ENCODE data around the gene FNDC1. TPM values are rescaled to one million over a fixed set of nuclear protein-coding genes. Genes with fewer than 3 reads are reported as not detected.

FNDC1 gene
- total RNA-seq, 4 donors from 2014 or later: 0.27 to 9.9 (median 1.5) TPM

GRCh38 chr6:159163901-159164370 lies 5.3 kb upstream of the FNDC1 start:
- TF ChIP-seq EP300 (IDR thresholded peaks at IDR 0.05): no peak
- no peak for TF ChIP-seq CTCF (IDR thresholded peaks at IDR 0.05)
- TF ChIP-seq POLR2A (IDR thresholded peaks at IDR 0.05): no peak
- TF ChIP-seq POLR2AphosphoS5 (IDR thresholded peaks at IDR 0.05): no peak
- 43 to 73% methylated on average over 2 to 5 of the region's 5 CpGs for WGBS, 2 donors (ENCODE audit: low coverage in 1 of 2)
- Histone ChIP-seq H3K27ac (no peak overlapping the region), H3K4me1 (peaks cover 0 to 7% (median 3%) of the 10 kb centered on the region in 3 donors), H3K36me3 (no peaks in the 10 kb centered on the region), H3K4me3 (no peak overlapping the region), H3K9me3 (peaks cover 0 to 6% (median 0%) of the 10 kb centered on the region in 3 donors), H3K27me3 (peaks cover 28% of the 10 kb centered on the region)
- no peak for ATAC-seq

GRCh38 chr6:159168536-159169192 lies 536 bp upstream of the FNDC1 start:
- no peaks in the 10 kb centered on the region for H3K9me3 ChIP-seq
- peaks cover 70% of the 10 kb centered on the region for H3K27me3 ChIP-seq
- H3K4me1 ChIP-seq: peaks cover 0 to 33% (median 12%) of the 10 kb centered on the region in 3 donors
- H3K4me3 ChIP-seq: peak overlapping the region in 1 of 2 donors; percentile 49
- 0 to 5% methylated on average over 1 to 16 of the region's 43 CpGs for WGBS, 2 donors (ENCODE audit: low coverage in 1 of 2)
- TF ChIP-seq POLR2A (IDR thresholded peaks at IDR 0.05) (no peak), CTCF (IDR thresholded peaks at IDR 0.05) (peak in 2 of 4 experiments; percentile 25 to 68)
- H3K36me3 ChIP-seq: no peaks in the 10 kb centered on the region
- peak overlapping the region in 2 of 4 donors; percentile 24 to 80 for H3K27ac ChIP-seq
- peak; percentile 70 for ATAC-seq

- Histone ChIP-seq H3K4me1 (peaks cover 0 to 41% (median 12%) of the 10 kb centered on the region in 3 donors), H3K27ac (peak overlapping the region in 2 of 4 donors; percentile 35 to 80), H3K36me3 (no peaks in the 10 kb centered on the region), H3K4me3 (peak overlapping the region; percentile 23 to 49), H3K9me3 (no peaks in the 10 kb centered on the region), H3K27me3 (peaks cover 75% of the 10 kb centered on the region)
- peak; percentile 35 for ATAC-seq
- TF ChIP-seq EP300 (IDR thresholded peaks at IDR 0.05) (no peak), CTCF (IDR thresholded peaks at IDR 0.05) (peak in 1 of 4 experiments; percentile 31)
- WGBS, 2 donors (ENCODE audit: low coverage in 1 of 2): 0% methylated on average over 4 to 5 of the region's 87 CpGs
Observed at GRCh38 chr6:159169557-159170332, 545 bp downstream of the FNDC1 start.

- Histone ChIP-seq H3K4me3 (peak overlapping the region; percentile 23 to 49), H3K4me1 (peaks cover 0 to 42% (median 12%) of the 10 kb centered on the region in 3 donors), H3K36me3 (no peaks in the 10 kb centered on the region), H3K27ac (peak overlapping the region in 2 of 4 donors; percentile 35 to 80), H3K9me3 (no peaks in the 10 kb centered on the region), H3K27me3 (peaks cover 75% of the 10 kb centered on the region)
- WGBS, 2 donors (ENCODE audit: low coverage in 1 of 2): 11 to 13% methylated on average over 6 to 7 of the region's 7 CpGs
- no peak for TF ChIP-seq EP300 (IDR thresholded peaks at IDR 0.05)
- TF ChIP-seq POLR2AphosphoS5 (IDR thresholded peaks at IDR 0.05): no peak
- no peak for TF ChIP-seq CTCF (IDR thresholded peaks at IDR 0.05)
- no peak for TF ChIP-seq POLR2A (IDR thresholded peaks at IDR 0.05)
- no peak for ATAC-seq
Observed at GRCh38 chr6:159170333-159170672, 1.1 kb downstream of the FNDC1 start.
